Thoracic aorta (tissue), 2 donors: ENCODE results near the gene CDC20B. TPM values are rescaled to one million over a fixed set of nuclear protein-coding genes. Genes with fewer than 3 reads are reported as not detected.

Experiments used
- ATAC-seq: fragments of 150-250 bp; one replicate; pipeline ENCODE4 v1.8.0; 2017; ENCODE audit warnings: low read depth; ENCODE audit not compliant: insufficient number of reproducible peaks, low FRiP score
- DNase-seq: peaks from one replicate; pipeline ENCODE4 v3.0.0-alpha.2; 2020; ENCODE audit warnings: low spot score
- H3K27ac ChIP-seq, 2 donors: fragments of 200-600 bp; sonication (generic); 1 replicate in 1 of 2; 2 replicates in 1 of 2; pipeline ENCODE4 v1.5.1; 2016; ENCODE audit warnings: mild to moderate bottlenecking in 2 of 2, moderate library complexity in 2 of 2
- H3K27me3 ChIP-seq: fragments of 200-600 bp; sonication (generic); replicated peaks from 2 replicates; pipeline ENCODE4 v1.6.0; 2016; ENCODE audit warnings: mild to moderate bottlenecking; ENCODE audit not compliant: insufficient read depth
- H3K36me3 ChIP-seq: fragments of 200-600 bp; sonication (generic); one replicate; pipeline ENCODE4 v1.5.1; 2016
- H3K4me1 ChIP-seq, 2 donors: fragments of 200-600 bp; sonication (generic); 1 replicate in 1 of 2; 2 replicates in 1 of 2; pipeline versions ENCODE4 v1.5.1 to v1.6.0; 2016; ENCODE audit warnings: low read depth in 2 of 2, mild to moderate bottlenecking in 1 of 2; ENCODE audit not compliant: control insufficient read depth in 1 of 2
- H3K4me3 ChIP-seq: fragments of 200-600 bp; sonication (generic); 2 replicates; pipeline ENCODE4 v1.5.1; 2016; ENCODE audit warnings: mild to moderate bottlenecking
- H3K9me3 ChIP-seq: fragments of 200-600 bp; sonication (generic); 2 replicates; pipeline ENCODE4 v1.5.1; 2016
- CTCF ChIP-seq: fragments of 200-600 bp; sonication (generic); IDR thresholded peaks from one replicate; pipeline ENCODE4 v1.5.1; 2019; ENCODE audit warnings: antibody characterized with exemption
- total RNA-seq, 2 donors: library from RNA; depleted of rRNA; stranded (reverse); fragments of >200 nt; gene quantifications; one replicate each; pipeline versions ENCODE4 v1.1.0 to v1.2.3, GENCODE V29; 2016

CDC20B gene
- total RNA-seq, 2 donors from 2014 or later: not detected

- no peaks in the 10 kb centered on the region for H3K9me3 ChIP-seq
- no peak for TF ChIP-seq CTCF
- no peak overlapping the region for H3K27ac ChIP-seq
- no peak for DNase-seq
- no peaks in the 10 kb centered on the region for H3K36me3 ChIP-seq
- H3K27me3 ChIP-seq: peaks cover 23% of the 10 kb centered on the region
- peaks cover 5 to 12% of the 10 kb centered on the region in 2 donors for H3K4me1 ChIP-seq
- ATAC-seq: no peak
- H3K4me3 ChIP-seq: no peak overlapping the region
Observed at GRCh38 chr5:55218967-55219366, 46.0 kb upstream of the CDC20B start.

GRCh38 chr5:55211184-55211874 lies 38.4 kb upstream of the CDC20B start:
- ATAC-seq (no peak), DNase-seq (no peak)
- no peak overlapping the region for H3K27ac ChIP-seq
- TF ChIP-seq CTCF: no peak
- no peaks in the 10 kb centered on the region for H3K27me3 ChIP-seq
- no peak overlapping the region for H3K4me3 ChIP-seq
- no peaks in the 10 kb centered on the region for H3K4me1 ChIP-seq
- H3K9me3 ChIP-seq: no peaks in the 10 kb centered on the region
- no peaks in the 10 kb centered on the region for H3K36me3 ChIP-seq

- H3K4me1 ChIP-seq: no peaks in the 10 kb centered on the region
- ATAC-seq: no peak
- no peaks in the 10 kb centered on the region for H3K9me3 ChIP-seq
- TF ChIP-seq CTCF: no peak
- H3K27ac ChIP-seq: no peak overlapping the region
- no peak for DNase-seq
- H3K27me3 ChIP-seq: no peaks in the 10 kb centered on the region
- no peak overlapping the region for H3K4me3 ChIP-seq
- no peaks in the 10 kb centered on the region for H3K36me3 ChIP-seq
Observed at GRCh38 chr5:55205001-55205400, 32.0 kb upstream of the CDC20B start.

- Histone ChIP-seq H3K27ac (no peak overlapping the region), H3K27me3 (peaks cover 15% of the 10 kb centered on the region), H3K4me3 (no peak overlapping the region), H3K9me3 (no peaks in the 10 kb centered on the region), H3K4me1 (no peaks in the 10 kb centered on the region), H3K36me3 (no peaks in the 10 kb centered on the region)
- TF ChIP-seq CTCF: no peak
- DNase-seq (no peak), ATAC-seq (no peak)
Observed at GRCh38 chr5:55191165-55191564, 18.2 kb upstream of the CDC20B start.

- peaks cover 15% of the 10 kb centered on the region for H3K27me3 ChIP-seq
Observed at GRCh38 chr5:55188656-55189540, 15.9 kb upstream of the CDC20B start.

More at GRCh38 chr5:55188656-55189540, 15.9 kb upstream of the CDC20B start:
- Histone ChIP-seq H3K4me1 (no peaks in the 10 kb centered on the region), H3K36me3 (no peaks in the 10 kb centered on the region), H3K9me3 (no peaks in the 10 kb centered on the region), H3K4me3 (no peak overlapping the region), H3K27ac (no peak overlapping the region)
- no peak for TF ChIP-seq CTCF
- no peak for ATAC-seq
- no peak for DNase-seq
